Measurements from ENCODE around the gene SLC35A3. TPM values are rescaled to one million over a fixed set of nuclear protein-coding genes. Genes with fewer than 3 reads are reported as not detected.

SLC35A3 gene
- total RNA-seq, 1 experiment from 2014 or later = 22.9 TPM

DNA sequence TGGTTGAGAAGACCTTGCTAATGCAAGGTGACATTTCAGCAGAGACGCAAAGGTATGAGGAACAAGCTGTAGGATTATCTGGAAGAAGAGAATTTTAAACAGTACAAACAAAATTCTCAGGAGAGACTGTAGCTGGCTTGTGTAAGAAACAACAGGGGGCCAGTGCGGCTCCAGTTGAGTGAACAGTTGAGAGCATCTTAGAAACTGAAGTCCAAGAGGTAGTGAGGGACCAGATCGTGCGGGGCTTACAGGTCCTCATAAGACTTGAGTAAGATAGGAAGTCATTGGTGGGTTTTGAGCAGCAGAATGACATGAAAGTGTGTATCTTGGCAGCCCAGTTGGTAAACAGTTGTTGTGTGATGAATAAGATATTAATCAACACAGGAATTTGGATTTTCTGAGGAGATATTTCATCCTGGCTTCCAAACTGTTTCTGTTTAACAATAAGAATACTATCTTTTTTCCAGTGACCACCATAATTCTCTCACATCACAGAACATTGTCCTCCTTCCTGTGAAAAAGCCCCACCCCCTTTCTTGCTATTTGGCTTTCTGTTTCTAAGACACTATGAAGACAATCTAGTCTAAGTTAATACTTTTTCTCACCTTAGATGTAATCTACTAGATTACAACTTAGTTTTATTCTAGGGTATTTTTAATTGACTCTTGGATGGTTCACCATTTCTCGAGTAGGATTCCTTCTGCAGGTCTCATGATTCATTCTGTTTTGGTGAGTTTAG lies 100.6 kb downstream of the SLC35A3 start:
- TF ChIP-seq, protein P1, sequence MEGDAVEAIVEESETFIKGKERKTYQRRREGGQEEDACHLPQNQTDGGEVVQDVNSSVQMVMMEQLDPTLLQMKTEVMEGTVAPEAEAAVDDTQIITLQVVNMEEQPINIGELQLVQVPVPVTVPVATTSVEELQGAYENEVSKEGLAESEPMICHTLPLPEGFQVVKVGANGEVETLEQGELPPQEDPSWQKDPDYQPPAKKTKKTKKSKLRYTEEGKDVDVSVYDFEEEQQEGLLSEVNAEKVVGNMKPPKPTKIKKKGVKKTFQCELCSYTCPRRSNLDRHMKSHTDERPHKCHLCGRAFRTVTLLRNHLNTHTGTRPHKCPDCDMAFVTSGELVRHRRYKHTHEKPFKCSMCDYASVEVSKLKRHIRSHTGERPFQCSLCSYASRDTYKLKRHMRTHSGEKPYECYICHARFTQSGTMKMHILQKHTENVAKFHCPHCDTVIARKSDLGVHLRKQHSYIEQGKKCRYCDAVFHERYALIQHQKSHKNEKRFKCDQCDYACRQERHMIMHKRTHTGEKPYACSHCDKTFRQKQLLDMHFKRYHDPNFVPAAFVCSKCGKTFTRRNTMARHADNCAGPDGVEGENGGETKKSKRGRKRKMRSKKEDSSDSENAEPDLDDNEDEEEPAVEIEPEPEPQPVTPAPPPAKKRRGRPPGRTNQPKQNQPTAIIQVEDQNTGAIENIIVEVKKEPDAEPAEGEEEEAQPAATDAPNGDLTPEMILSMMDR (conservative IDR thresholded peaks at IDR 0.05) = no peak
- H3K27ac ChIP-seq = no peak overlapping the region
- BruUV-seq (replicated peaks) = no TSS peak
- H2AFZ ChIP-seq = no peak overlapping the region
- no peak for DNase-seq
- no peaks in the 10 kb centered on the region; the same call in 1 of the 2 replicates for H3F3A ChIP-seq (ENCODE audit: insufficient read depth, low read depth)
- no peaks in the 10 kb centered on the region for H3K79me2 ChIP-seq (ENCODE audit: low read depth)
- peaks cover 10% of the 10 kb centered on the region for H4K20me1 ChIP-seq (ENCODE audit: insufficient read depth)
- H3K4me3 ChIP-seq = no peak overlapping the region
- CTCF ChIA-PET = no interaction called here
- H3K27me3 ChIP-seq (ENCODE audit: insufficient read depth, low read depth) = no peaks in the 10 kb centered on the region
- POLR2A ChIA-PET (ENCODE audit: unreplicated experiment) = no interaction called here
- no peaks in the 10 kb centered on the region for H3K4me1 ChIP-seq (replicated peaks; ENCODE audit: insufficient read depth)
- no peak overlapping the region for H3K4me2 ChIP-seq
- no peaks in the 10 kb centered on the region for H3K9me2 ChIP-seq (ENCODE audit: insufficient read depth)
- no peaks in the 10 kb centered on the region for H3K9me3 ChIP-seq (ENCODE audit: insufficient read depth, low read depth)
- intact Hi-C loops (cut with micrococcal nuclease; ENCODE audit: unreplicated experiment) = no loop called here
- peaks cover 24% of the 10 kb centered on the region for H3K36me3 ChIP-seq (ENCODE audit: low read depth)

DNA sequence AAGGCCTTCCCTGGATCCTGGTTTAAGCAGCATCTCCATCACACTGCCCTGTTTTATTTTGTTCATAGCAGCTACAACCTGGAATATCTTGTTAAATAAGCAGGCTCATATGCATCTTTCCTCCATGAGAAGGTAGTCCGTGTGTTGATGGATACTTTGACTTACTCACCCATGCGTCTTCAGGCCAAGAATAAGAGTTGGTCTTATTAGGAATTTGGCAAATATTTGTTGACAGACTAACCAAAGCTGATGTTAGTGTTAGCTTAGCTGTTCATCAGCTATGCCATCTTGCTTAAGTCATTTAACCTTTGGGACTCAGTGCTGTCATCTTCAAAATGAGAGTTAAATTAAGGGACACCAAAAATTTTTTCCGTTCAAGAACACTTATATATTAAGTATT lies 103.7 kb downstream of the SLC35A3 start:
- Histone ChIP-seq H3F3A (ENCODE audit: insufficient read depth, low read depth) (no peaks in the 10 kb centered on the region; the same call in none of the 2 replicates), H3K4me1 (replicated peaks; ENCODE audit: insufficient read depth) (no peaks in the 10 kb centered on the region), H3K79me2 (ENCODE audit: low read depth) (no peaks in the 10 kb centered on the region), H3K9me2 (ENCODE audit: insufficient read depth) (no peaks in the 10 kb centered on the region), H3K4me3 (no peak overlapping the region), H3K9me3 (ENCODE audit: insufficient read depth, low read depth) (no peaks in the 10 kb centered on the region), H4K20me1 (ENCODE audit: insufficient read depth) (peaks cover 10% of the 10 kb centered on the region), H3K27me3 (ENCODE audit: insufficient read depth, low read depth) (no peaks in the 10 kb centered on the region), H2AFZ (no peak overlapping the region), H3K4me2 (no peak overlapping the region), H3K36me3 (ENCODE audit: low read depth) (peaks cover 41% of the 10 kb centered on the region), H3K27ac (no peak overlapping the region)
- ChIA-PET CTCF (no interaction called here), POLR2A (ENCODE audit: unreplicated experiment) (no interaction called here)
- no TSS peak for BruUV-seq (replicated peaks)
- no peak for DNase-seq
- intact Hi-C loops (cut with micrococcal nuclease; ENCODE audit: unreplicated experiment) = no loop called here
- TF ChIP-seq, protein P1 (conservative IDR thresholded peaks at IDR 0.05) = no peak
- no peak for TF ChIP-seq EZH2 (IDR thresholded peaks at IDR 0.05; ENCODE audit: low read depth)

DNA sequence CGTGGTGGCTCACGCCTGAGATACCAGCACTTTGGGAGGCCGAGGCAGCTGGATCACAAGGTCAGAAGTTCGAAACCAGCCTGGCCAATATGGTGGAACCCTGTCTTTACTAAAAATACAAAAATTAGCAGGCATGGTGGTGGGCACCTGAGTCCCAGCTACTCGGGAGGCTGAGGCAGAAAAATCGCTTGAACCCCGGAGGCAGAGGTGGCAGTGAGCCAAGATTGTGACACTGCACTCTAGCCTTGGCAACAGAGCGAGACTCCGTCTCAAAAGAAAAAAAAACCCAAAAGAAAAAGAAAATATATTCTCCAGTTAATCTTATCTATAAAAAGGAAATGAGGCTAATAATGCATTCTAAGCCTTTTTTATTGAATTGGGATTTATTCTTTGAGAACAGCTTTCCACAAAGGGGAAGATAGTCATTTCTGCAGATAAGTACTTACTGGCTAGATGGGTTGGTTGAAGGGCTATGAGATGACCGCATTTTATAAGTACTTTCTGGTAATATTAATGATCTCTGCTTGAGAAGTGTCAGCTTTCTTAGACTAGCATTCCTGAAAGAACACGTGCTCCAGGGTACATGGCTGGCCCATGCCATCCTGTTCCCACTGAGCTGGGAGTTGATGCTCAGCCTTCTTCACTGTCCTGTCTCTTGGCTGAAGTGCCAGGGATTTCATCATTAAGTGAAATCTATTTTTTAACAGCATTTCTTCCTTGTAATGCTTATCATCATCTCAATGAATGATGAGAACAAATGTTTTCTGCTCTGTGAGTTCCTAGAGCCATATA lies 105.0 kb downstream of the SLC35A3 start:
- no peak overlapping the region for H2AFZ ChIP-seq
- peaks cover 38% of the 10 kb centered on the region for H3K36me3 ChIP-seq (ENCODE audit: low read depth)
- POLR2A ChIA-PET (ENCODE audit: unreplicated experiment) = no interaction called here
- TF ChIP-seq EZH2 (IDR thresholded peaks at IDR 0.05; ENCODE audit: low read depth) = no peak
- TF ChIP-seq, protein P1 (conservative IDR thresholded peaks at IDR 0.05) = no peak
- H3K4me2 ChIP-seq = no peak overlapping the region
- no peaks in the 10 kb centered on the region for H3K9me3 ChIP-seq (ENCODE audit: insufficient read depth, low read depth)
- BruUV-seq (replicated peaks) = no TSS peak
- H4K20me1 ChIP-seq (ENCODE audit: insufficient read depth) = peaks cover 9% of the 10 kb centered on the region
- no peak for DNase-seq
- CTCF ChIA-PET = no interaction called here
- H3K4me1 ChIP-seq (replicated peaks; ENCODE audit: insufficient read depth) = no peaks in the 10 kb centered on the region
- H3K9me2 ChIP-seq (ENCODE audit: insufficient read depth) = no peaks in the 10 kb centered on the region
- intact Hi-C loops (cut with micrococcal nuclease; ENCODE audit: unreplicated experiment) = no loop called here
- H3K27ac ChIP-seq = no peak overlapping the region
- peaks cover 2% of the 10 kb centered on the region for H3F3A ChIP-seq (ENCODE audit: insufficient read depth, low read depth)
- no peak overlapping the region for H3K4me3 ChIP-seq
- H3K27me3 ChIP-seq (ENCODE audit: insufficient read depth, low read depth) = no peaks in the 10 kb centered on the region
- no peaks in the 10 kb centered on the region for H3K79me2 ChIP-seq (ENCODE audit: low read depth)
